Keratinocyte (primary cell): ENCODE data around the gene SMAD5. TPM values are rescaled to one million over a fixed set of nuclear protein-coding genes. Genes with fewer than 3 reads are reported as not detected.

Experiments used
- DNase-seq: peaks from one replicate; pipeline ENCODE4 v3.0.0-alpha.2; 2011; ENCODE audit warnings: low read depth, missing footprints, low spot score
- FAIRE-seq: peaks from 2 replicates; lab custom pipeline; 2011; peaks lifted over from hg19 to GRCh38; lab: Jason Lieb, UNC
- H2AFZ ChIP-seq: 2 replicates; pipeline ENCODE4 v1.6.0; 2012; ENCODE audit warnings: low read length, control low read depth, inconsistent platforms; ENCODE audit not compliant: control insufficient read depth
- H3K27ac ChIP-seq: 2 replicates; pipeline ENCODE4 v1.5.1; 2011; ENCODE audit warnings: low read length; ENCODE audit not compliant: control insufficient read depth, insufficient read depth
- H3K27me3 ChIP-seq: 3 replicates; pipeline ENCODE4 v1.6.0; 2011; ENCODE audit warnings: low read length; ENCODE audit not compliant: control insufficient read depth, insufficient read depth; ENCODE audit errors: extremely low read depth
- H3K36me3 ChIP-seq, 2 experiments: 2 replicates in 1 of 2; 3 replicates in 1 of 2; pipeline ENCODE4 v1.5.1; 2011; ENCODE audit warnings: low read length in 2 of 2, mild to moderate bottlenecking in 1 of 2; ENCODE audit not compliant: control insufficient read depth in 2 of 2, insufficient read depth in 2 of 2; ENCODE audit errors: extremely low read depth in 1 of 2
- H3K4me1 ChIP-seq: 3 replicates; pipeline ENCODE4 v1.5.1; 2011; ENCODE audit warnings: low read length; ENCODE audit not compliant: control insufficient read depth, insufficient read depth; ENCODE audit errors: extremely low read depth
- H3K4me2 ChIP-seq: 3 replicates; pipeline ENCODE4 v1.6.0; 2011; ENCODE audit warnings: low read depth, low read length; ENCODE audit not compliant: control insufficient read depth, insufficient read depth; ENCODE audit errors: extremely low read depth
- H3K4me3 ChIP-seq, 3 experiments: fragments of 200-600 bp in 1 of 3; sonication (generic) in 1 of 3; 2 replicates in 2 of 3; 3 replicates in 1 of 3; pipeline ENCODE4 v1.5.1; 2011 to 2016; ENCODE audit warnings: low read length in 3 of 3, mild to moderate bottlenecking in 3 of 3, control low read depth in 2 of 3, inconsistent platforms in 1 of 3, low read depth in 1 of 3, mixed read lengths in 1 of 3, mixed run types in 1 of 3, moderate library complexity in 1 of 3; ENCODE audit not compliant: control insufficient read depth in 2 of 3, insufficient read depth in 2 of 3; ENCODE audit errors: extremely low read depth in 1 of 3
- H3K79me2 ChIP-seq: 2 replicates; pipeline ENCODE4 v1.6.0; 2012; ENCODE audit warnings: low read length; ENCODE audit not compliant: control insufficient read depth, insufficient read depth
- H3K9ac ChIP-seq: 3 replicates; pipeline ENCODE4 v1.6.0; 2011; ENCODE audit warnings: low read length; ENCODE audit not compliant: control insufficient read depth, insufficient read depth; ENCODE audit errors: extremely low read depth
- H3K9me1 ChIP-seq: 3 replicates; pipeline ENCODE4 v1.6.0; 2011; ENCODE audit warnings: low read length; ENCODE audit not compliant: control insufficient read depth, insufficient read depth; ENCODE audit errors: extremely low read depth
- H3K9me3 ChIP-seq: 2 replicates; pipeline ENCODE4 v1.5.1; 2012; ENCODE audit warnings: low read depth, low read length; ENCODE audit not compliant: control insufficient read depth
- H4K20me1 ChIP-seq: 3 replicates; pipeline ENCODE4 v1.6.0; 2011; ENCODE audit warnings: low read length; ENCODE audit not compliant: control insufficient read depth, insufficient read depth; ENCODE audit errors: extremely low read depth
- CTCF ChIP-seq, 3 experiments: IDR thresholded peaks in 1 of 3; conservative IDR thresholded peaks in 1 of 3; optimal IDR thresholded peaks in 1 of 3; 2 replicates in 2 of 3; 3 replicates in 1 of 3; pipeline versions ENCODE3 to v1.5.1; 2011; ENCODE audit warnings: low read length in 3 of 3, mild to moderate bottlenecking in 3 of 3, moderate library complexity in 2 of 3, control low read depth in 1 of 3, inconsistent platforms in 1 of 3; ENCODE audit not compliant: insufficient read depth in 2 of 3; ENCODE audit errors: extremely low read depth in 1 of 3
- EZH2 ChIP-seq: IDR thresholded peaks from one replicate; pipeline ENCODE4 v1.6.1; 2012; ENCODE audit warnings: inconsistent platforms, mild to moderate bottlenecking, low read length, moderate library complexity
- dilution Hi-C: fragments of 300-500 bp; cut with MboI; formaldehyde crosslinking; loops from one replicate; pipeline ENCODE4 v1.7.0; 2020; ENCODE audit warnings: low sequenced_read_pairs; ENCODE audit not compliant: extremely low pct_ligation_motif_present
- polyA plus RNA-seq, 5 experiments: library from polyadenylated mRNA; depleted of rRNA in 3 of 5; stranded (reverse) in 3 of 5; stranded (forward) in 1 of 5; unstranded in 1 of 5; fragments of >200 nt; gene quantifications; 1 replicate in 1 of 5; 2 replicates in 3 of 5; 3 replicates in 1 of 5; pipeline versions ENCODE4 v1.2.1 to v1.2.3, GENCODE V29; 2011 to 2012; ENCODE audit warnings: missing spikeins in 2 of 5, low read depth in 1 of 5, low replicate concordance in 1 of 5

SMAD5 gene
- polyA plus RNA-seq, 1 donor (not counting 4 experiments of a cell fraction or from before 2014, with no cell fraction given), result 72.1 TPM

DNA sequence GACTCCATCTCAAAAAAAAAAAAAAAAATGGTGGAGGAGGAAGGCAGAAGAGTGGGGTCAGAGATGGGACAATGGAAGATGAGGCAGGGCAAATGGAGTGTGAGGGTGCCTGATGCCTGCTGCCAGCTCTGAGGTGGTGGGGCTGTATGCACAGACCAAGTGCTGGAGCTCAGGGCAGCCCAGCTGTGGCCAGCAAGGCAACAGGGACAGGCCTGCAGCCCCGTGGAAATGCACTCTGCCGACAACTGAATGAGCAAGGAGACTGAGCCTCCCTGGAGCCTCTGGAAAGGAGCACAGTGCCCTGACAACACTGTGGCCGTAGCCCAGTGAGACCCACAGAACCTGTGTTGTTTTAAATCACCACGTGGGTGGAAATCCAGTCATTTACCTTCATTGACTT is 83.2 kb downstream of the SMAD5 start:
- Histone ChIP-seq H3K4me2 (no peak overlapping the region), H3K27ac (no peak overlapping the region), H3K4me1 (no peaks in the 10 kb centered on the region), H3K9ac (no peak overlapping the region), H4K20me1 (no peaks in the 10 kb centered on the region), H3K9me3 (no peaks in the 10 kb centered on the region), H3K27me3 (no peaks in the 10 kb centered on the region), H3K9me1 (no peaks in the 10 kb centered on the region), H3K36me3 (no peaks in the 10 kb centered on the region), H3K79me2 (no peaks in the 10 kb centered on the region), H2AFZ (no peak overlapping the region), H3K4me3 (no peak overlapping the region)
- dilution Hi-C loops, result no loop called here
- FAIRE-seq (no peak), DNase-seq (no peak)
- TF ChIP-seq EZH2, result no peak
- no peak for TF ChIP-seq CTCF (optimal IDR thresholded peaks at IDR 0.05 in 1 of 3, IDR thresholded peaks at IDR 0.05 in 1 of 3, conservative IDR thresholded peaks at IDR 0.05 in 1 of 3; ENCODE audit: extremely low read depth in 1 of 3, insufficient read depth in 2 of 3, low read length in 3 of 3)

- no peaks in the 10 kb centered on the region for H3K9me1 ChIP-seq
- TF ChIP-seq CTCF (optimal IDR thresholded peaks at IDR 0.05 in 1 of 3, IDR thresholded peaks at IDR 0.05 in 1 of 3, conservative IDR thresholded peaks at IDR 0.05 in 1 of 3; ENCODE audit: extremely low read depth in 1 of 3, insufficient read depth in 2 of 3, low read length in 3 of 3), result no peak
- DNase-seq, result no peak
- no peak overlapping the region for H3K27ac ChIP-seq
- no peak overlapping the region for H3K4me2 ChIP-seq
- no peaks in the 10 kb centered on the region for H3K27me3 ChIP-seq
- H3K9ac ChIP-seq, result no peak overlapping the region
- H4K20me1 ChIP-seq, result no peaks in the 10 kb centered on the region
- H3K9me3 ChIP-seq, result peaks cover 2% of the 10 kb centered on the region
- H3K4me1 ChIP-seq, result no peaks in the 10 kb centered on the region
- no peak overlapping the region for H2AFZ ChIP-seq
- H3K36me3 ChIP-seq, result no peaks in the 10 kb centered on the region
- no peaks in the 10 kb centered on the region for H3K79me2 ChIP-seq
- dilution Hi-C loops, result no loop called here
- H3K4me3 ChIP-seq, result no peak overlapping the region
- FAIRE-seq, result no peak
These were observed 83.6 kb downstream of the SMAD5 start for GRCh38 chr5:136216230-136216629.
